Measurements from ENCODE around the gene PLBD2.

The PLBD2 gene

DNA sequence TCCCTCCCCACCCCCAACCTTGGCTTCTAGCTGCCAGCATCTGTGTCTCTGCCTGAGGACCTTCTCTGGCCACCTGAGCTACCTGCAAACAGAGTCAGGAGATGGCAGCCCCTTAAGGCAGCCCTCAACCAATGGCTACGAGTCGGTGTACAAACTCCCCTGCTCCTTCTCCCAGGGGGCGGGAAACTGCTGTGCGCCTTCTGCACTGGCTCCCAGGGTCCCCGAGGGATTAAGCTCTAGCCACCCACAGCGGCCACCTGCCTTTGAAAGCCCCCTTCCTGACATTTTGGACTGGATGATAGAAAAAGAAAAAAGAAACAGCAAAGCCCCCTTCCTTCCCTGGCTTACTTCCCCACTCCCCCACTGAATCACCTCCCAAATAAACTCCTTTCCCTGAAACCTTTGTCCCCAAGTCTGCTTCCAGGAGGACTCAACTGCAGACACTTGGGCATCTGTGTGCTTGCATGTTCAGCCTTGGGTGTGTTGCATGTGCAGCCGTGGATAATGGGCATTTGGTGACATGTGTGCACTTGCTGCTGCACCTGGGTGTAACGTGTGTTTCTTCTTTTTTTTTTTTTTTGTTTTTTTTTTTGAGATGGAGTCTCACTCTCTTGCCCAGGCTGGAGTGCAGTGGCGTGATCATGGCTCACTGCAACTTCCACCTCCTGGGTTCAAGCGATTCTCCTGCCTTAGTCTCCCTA is 39.3 kb downstream of the PLBD2 start:
- no peak for DNase-seq

- no peak for DNase-seq
Measured at GRCh38 chr12:113398346-113399290, 40.2 kb downstream of the PLBD2 start.

DNA sequence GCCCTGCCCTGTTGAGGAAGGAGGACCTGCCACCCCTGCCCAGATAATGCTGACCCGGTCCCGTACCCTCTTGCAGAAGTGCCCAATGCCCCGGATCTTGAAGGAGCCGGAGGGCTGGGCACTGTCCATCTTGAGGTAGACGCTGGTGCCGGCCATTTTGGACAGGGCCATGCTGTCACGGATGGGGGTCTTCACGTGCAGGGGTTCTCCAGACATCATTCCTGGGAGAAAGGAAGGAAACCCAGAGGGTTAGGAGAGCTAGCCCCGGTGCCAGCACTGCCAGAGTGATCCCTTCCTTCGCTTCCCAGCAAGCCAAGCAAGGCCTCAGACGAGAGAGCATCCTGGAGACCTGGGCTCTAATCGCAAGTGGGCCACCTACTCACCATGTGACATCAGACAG is 41.1 kb downstream of the PLBD2 start:
- no peak for DNase-seq

- no peak for DNase-seq
Measured at GRCh38 chr12:113400362-113400761, 42.0 kb downstream of the PLBD2 start.

DNA sequence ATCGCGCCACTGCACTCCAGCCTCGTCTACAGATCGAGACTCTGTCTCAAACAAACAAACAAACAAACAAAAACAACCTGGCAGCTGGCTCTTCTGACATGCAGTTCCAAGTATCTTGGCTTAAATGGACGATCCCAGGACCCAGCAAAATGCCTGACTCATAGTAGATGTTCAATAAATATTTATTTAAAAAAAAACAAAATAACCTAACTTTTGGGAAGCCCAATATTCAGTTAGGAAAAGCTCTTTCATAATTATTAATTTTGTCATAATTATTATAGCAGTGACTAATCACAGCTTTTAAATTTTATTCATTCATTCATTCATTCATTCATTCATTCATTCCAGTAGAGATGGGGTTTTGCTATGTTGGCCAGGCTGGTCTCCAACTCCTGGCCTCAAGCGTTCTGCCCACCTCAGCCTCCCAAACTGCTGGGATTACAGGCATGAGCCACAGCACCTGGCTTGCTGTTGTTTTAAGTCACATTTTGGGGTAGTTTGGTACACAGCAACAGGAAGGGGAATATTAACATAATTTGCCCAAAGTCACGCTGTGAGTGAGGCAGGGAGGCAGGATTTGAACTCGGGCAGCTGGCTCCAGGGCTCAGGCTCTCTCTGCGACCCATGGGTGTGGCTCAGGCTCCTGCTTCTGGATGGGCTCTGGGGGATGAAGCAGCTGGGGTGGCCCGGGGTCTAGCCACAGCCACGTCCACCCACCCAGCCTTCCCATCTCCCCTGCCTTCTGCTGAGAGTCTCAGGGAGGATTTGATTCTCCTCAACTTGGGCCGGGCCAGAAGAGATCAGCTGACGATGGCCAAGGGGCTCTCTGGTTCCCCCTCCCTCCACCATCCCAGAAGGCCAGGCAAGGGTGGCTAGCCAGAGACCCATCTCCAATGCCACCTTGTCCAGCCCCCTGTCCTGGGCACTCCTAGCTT is 42.9 kb downstream of the PLBD2 start:
- no peak for DNase-seq

DNA sequence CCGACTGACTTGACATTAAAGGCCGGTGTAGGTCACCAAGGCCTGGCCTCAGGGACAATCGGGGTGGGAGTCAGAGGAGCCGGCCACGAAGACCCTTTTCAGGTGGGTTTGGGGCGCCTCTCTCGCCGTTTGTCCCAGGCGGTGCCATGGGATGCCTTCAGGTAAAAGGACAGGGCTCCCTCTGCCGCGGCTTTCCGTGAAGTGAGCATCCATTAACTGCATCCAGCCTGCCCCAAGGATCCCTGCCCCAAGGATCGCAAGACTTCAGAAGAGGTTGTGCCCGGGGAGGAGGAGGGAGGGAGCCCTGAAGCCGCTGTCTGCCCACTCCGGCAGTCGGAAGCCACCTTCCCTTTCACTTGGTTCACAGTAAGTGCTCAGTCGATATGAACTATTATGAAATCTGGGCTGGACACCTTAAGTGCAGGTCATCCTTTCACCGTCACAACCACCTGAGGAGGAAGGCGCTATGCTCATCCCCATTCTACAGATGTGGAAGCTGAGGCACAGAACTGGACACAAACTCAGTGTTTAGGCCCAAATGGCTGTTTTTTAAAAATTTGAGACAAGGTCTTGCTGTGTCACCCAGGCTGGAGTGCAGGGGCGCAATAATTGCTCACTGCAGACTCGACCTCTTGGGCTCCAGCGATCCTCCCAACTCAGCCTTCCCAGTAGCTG is 44.3 kb downstream of the PLBD2 start:
- no peak for DNase-seq

- DNase-seq, result peak in 1 of 2 experiments; percentile 27
Measured at GRCh38 chr12:113403435-113404415, 45.3 kb downstream of the PLBD2 start, which contains the start of gene SDS. TSS of gene SDS (minus strand) at chr12:113403887. CDS start at chr12:113399708, 4,179 bp downstream.

- no peak for DNase-seq
Measured at GRCh38 chr12:113405694-113406093, 47.3 kb downstream of the PLBD2 start.

DNA sequence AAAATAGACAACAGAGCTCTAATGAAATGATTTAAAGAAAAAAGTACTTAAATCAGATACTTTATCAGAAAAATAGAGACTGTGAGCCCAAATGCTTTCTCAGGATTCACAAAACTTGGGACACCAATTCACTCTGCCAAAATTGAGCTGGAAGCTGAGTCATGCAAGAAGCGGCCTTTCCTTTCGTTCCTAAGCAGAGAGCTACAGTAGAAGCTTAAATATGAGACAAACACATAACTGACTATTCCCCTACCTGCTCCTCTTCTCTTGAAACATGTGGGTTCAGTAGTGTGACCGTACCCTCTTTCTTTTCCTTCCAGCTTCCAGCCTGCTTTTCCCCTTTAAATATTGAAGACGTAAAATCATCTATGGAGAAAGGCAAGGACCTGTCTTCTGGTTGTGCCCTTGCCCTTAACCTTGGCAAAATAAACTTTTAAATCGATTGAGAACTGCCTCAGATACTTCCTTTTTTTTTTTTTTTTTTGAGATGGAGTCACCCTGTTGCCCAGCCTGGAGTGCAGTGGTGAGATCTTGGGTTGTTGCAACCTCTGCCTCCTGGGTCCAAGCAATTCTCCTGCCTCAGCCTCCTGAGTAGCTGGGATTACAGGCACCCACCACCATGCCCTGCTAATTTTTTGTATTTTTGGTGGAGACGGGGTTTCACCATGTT is 49.7 kb downstream of the PLBD2 start:
- no peak for DNase-seq

GRCh38 chr12:113408756-113409298 is 50.4 kb downstream of the PLBD2 start:
- no peak for DNase-seq

- DNase-seq, result no peak
Measured at GRCh38 chr12:113409462-113410124, 51.2 kb downstream of the PLBD2 start.

DNA sequence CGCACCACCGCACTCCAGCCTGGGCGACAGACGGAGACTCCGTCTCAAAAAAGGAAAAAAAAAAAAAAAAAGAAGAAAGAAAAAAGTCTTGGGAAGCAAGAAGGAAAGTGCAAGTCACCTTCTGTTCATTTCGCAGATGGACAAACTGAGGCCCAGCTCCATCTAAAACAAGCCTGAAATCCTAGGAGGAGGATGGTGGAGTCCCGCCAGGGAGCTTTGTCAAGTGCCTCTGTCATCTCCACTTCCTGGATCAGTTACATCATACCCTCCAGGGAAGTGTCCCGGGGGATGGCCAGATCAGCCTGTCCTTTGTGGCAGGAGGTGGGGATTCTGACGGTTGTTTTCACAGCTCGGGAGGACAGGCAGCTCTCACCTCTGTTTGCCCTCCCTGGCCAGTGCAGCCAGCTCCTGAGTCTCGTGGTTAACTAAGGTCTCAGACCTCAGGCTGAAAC is 55.1 kb downstream of the PLBD2 start:
- DNase-seq, result peak; percentile 28 to 29

DNA sequence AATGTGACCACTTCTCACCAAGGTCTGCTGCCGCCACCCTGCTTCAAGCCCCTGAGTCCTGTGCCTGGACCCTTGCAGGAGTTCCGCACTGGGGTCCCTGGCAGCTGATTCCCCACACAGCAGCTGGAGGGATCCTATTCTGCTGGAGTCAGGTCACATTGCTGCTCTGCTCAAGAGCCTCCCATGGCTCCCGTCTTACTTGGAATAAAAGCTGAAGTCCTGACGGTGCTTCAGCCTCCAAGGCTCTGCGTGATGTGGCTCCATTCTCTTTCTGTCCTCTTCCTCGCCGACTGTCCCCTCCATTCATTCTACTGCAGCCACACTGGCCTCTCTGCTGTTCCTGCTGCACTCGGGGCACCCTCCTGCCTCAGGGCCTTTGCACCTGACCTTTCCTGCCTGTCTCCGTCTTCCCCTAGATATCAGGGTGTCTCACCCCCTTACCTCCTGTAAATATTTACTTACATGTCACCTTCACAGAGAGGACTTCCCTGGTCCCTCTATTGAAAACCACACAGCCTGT is 56.2 kb downstream of the PLBD2 start:
- no peak for DNase-seq

- no peak for DNase-seq
Measured at GRCh38 chr12:113416091-113416754, 57.8 kb downstream of the PLBD2 start.

DNA sequence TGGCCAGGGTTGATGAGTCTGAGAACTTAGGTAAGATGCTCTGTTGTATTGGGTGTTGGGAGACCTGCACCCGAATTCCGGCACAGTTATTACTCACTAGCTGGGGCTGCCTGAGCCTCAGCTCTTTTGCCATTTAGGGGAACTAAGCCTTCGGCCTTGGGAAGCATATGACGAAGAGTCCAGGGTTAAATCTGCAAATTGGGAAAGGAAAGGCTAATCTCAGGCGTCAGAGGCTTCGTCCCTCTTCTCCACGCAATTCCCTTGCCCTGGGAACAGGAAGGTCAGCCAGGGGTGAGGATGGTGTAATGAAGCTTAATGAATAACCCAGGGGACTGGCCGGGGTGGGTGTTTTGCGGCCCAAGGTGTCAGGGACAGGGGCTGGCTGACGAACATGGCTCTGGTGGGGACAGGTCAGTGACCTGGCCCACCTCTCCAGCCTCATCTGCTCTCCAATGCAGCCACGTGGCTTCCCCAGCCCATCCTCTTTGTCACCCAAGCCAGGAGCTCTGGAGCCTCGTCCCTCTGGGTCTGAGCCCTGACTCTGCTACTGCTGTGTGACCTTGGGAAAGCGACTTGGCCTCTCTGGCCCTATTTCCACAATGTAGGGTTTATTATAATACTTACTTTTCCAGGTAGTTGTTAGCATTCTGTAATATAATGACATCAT is 60.0 kb downstream of the PLBD2 start:
- DNase-seq, result no peak

DNA sequence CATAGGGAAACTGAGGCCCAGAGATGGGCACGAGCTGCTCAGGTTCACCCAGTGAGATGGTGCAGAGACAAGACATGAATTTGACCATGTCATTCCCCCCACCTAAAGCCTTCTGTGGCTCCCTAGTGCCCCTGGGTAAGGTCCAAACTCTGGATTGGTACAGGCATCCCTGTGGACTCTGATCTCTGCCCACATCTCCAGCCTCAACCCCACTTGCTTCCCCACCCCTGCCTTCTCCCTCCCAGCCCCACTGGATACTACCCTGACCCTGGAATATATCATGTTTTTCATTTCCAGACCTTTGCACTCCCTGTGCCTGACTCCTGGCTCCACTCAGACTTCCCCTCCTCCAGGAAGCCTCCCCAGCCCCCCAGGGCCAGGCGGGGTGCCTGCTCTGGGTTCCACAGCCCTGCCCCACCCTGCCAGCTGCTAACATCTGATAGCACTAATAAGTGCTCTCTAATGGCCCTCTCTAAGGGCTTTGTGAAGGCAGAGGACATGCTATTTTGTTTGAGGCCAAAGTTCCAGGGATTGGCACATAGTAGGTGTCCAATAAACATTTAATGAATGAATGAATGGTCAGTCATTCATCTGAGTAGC is 62.7 kb downstream of the PLBD2 start:
- DNase-seq, result no peak

Measured in SHP77 (cell line).